GM18909 (cell line): ENCODE data around the gene PRSS16.
A peak's percentile ranks its signal among the peaks of the same experiment; 100 is the strongest.
"Not testable (repeated sequence)": the region's sequence is repeated elsewhere in the genome, so short reads cannot be mapped to it uniquely, and the experiment has no call there.

Experiments used
- ATAC-seq: cut with Tn5 transposase; IDR thresholded peaks from one replicate; pipeline ENCODE4 v1.9.1; 2021; ENCODE audit warnings: mild to moderate bottlenecking; ENCODE audit not compliant: unreplicated experiment, poor library complexity

The PRSS16 gene

GRCh38 chr6:27241443-27241842 lies 6.1 kb upstream of the PRSS16 start:
- no peak for ATAC-seq

- no peak for ATAC-seq
Measured at GRCh38 chr6:27242589-27243265, 4.8 kb upstream of the PRSS16 start.

GRCh38 chr6:27248783-27249182 lies 1.3 kb downstream of the PRSS16 start:
- no peak for ATAC-seq

- no peak for ATAC-seq
Measured at GRCh38 chr6:27250277-27251111, 3.0 kb downstream of the PRSS16 start.

DNA sequence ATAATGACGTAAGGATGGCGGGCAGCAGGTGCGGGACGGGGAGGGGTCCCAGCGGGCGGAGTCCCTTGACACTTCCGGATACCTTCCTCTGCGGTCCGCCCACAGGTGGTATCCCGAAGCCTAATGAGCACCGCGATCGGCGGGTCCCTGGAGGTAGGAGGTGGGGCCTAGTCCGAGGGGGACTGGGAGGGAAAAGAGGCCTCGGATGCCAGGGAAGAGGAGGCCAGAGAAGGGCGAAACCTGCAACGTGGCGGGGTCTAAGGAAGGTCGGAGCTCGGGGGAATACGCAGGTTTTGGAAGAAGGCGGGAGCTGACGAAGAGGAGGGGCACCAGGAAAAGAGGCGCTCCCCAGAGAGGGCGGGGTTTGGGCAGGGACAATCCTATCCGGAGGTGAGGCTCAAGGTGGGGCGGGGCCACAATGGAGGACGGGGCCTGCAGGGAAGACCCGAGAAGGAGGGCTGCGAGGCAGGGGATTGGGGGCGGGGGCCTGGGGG lies 3.7 kb downstream of the PRSS16 start:
- ATAC-seq, result peak; percentile 67

GRCh38 chr6:27251606-27252251 lies 4.2 kb downstream of the PRSS16 start:
- peak; percentile 79 for ATAC-seq

DNA sequence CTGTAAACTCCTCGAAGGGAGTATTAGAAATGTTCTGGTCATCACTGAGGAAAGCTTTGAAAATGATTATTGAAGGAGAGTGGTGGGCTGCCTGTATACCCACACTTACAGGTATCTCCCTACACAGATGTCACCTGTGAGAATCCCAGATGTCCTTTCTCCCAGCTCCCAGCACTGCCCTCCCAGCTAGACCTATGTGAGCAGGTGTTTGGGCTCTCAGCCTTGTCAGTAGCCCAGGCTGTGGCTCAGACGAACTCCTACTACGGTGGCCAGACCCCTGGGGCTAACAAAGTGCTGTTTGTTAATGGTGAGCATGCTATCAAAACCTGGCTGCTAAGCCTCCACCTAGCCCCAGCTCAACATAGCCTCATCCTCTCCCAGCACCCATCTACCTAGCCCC lies 7.1 kb downstream of the PRSS16 start:
- no peak for ATAC-seq

- ATAC-seq, result no peak
Measured at GRCh38 chr6:27255866-27256265, 8.4 kb downstream of the PRSS16 start.

- no peak for ATAC-seq
Measured at GRCh38 chr6:27260369-27260768, 12.9 kb downstream of the PRSS16 start.

- ATAC-seq, result no peak
Measured at GRCh38 chr6:27260836-27261375, 13.4 kb downstream of the PRSS16 start.

DNA sequence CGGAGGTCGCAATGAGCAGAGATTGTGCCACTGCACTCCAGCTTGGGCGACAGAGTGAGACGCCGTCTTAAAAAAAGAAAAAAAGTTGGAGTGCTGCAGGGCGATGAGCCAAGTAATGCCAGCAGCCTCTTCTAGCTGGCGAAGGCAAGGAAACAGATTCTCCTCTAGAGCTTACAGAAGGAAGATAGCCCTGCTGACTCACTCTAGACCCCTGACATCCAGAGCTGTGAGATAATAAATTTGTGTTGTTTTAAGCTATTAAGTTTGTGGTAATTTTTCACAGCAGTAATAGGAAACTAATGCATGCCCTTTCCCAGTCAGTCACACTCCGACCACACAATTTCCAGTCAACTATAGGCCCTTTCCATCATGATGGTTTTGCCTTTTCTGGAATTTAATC lies 16.4 kb downstream of the PRSS16 start:
- no peak for ATAC-seq

GRCh38 chr6:27267003-27267402 lies 19.5 kb downstream of the PRSS16 start:
- ATAC-seq, result not testable (repeated sequence)

- ATAC-seq, result no peak
Measured at GRCh38 chr6:27267857-27268434, 20.4 kb downstream of the PRSS16 start.

- no peak for ATAC-seq
Measured at GRCh38 chr6:27268803-27269202, 21.3 kb downstream of the PRSS16 start.

- ATAC-seq, result no peak
Measured at GRCh38 chr6:27273783-27274182, 26.3 kb downstream of the PRSS16 start.

DNA sequence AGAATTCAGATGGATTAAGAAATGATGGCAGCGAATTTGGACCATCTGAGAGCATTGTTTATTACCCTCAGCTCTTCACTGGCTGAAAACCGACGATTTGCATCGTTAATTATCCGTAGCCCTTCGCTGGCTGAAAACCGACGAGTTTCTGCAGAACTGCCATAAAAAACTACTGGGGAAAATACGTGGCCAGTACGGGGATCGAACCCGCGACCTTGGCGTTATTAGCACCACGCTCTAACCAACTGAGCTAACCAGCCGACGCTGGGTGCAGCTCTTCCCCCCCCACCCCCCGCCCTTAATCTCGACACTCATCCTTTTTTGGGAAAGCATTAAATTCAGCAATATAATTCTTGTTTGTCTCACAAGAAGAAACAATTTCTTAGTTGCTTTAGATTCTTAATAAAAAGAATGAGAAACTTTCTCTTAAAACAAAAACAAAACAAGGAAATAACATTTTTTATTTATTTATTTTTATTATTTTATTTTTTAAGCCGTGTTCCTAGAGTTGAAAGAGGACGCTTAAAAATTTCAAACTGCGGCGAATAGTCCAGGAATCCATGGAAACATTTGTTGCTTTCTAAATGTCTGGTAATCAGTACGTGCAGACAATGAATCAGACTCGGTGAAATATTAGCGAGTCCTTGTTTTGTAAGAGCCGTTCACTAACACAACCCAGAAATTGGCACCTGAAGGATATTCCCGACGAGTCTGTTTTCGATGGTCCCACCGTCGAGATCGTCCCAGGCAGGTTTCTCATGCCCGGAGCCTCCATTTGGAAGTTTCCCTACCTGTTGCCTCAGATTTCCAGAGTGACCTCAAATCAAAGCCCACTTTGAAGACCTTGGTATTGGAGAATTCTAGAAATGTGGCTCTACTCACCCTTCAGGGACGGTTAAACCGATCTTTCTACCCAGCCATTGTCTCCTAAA lies 27.8 kb downstream of the PRSS16 start:
- no peak for ATAC-seq

GRCh38 chr6:27279513-27280063 lies 32.1 kb downstream of the PRSS16 start:
- ATAC-seq, result no peak

- no peak for ATAC-seq
Measured at GRCh38 chr6:27280064-27280539, 32.6 kb downstream of the PRSS16 start.

- ATAC-seq, result no peak
Measured at GRCh38 chr6:27280540-27281000, 33.1 kb downstream of the PRSS16 start.
